ENCODE measurements around the gene AP2S1. TPM values are rescaled to one million over a fixed set of nuclear protein-coding genes. Genes with fewer than 3 reads are reported as not detected.
"Not testable (repeated sequence)": the region's sequence is repeated elsewhere in the genome, so short reads cannot be mapped to it uniquely, and the experiment has no call there.

AP2S1 gene
- total and polyA plus RNA-seq, 7 donors, result 63.0 to 121 (median 86.3) TPM

GRCh38 chr19:46878613-46879375 lies 28.1 kb upstream of the AP2S1 start:
- Histone ChIP-seq H3K4me3 (no peak overlapping the region), H3K27me3 (ENCODE audit: insufficient read depth in 3 of 3, low read length in 2 of 3) (no peaks in the 10 kb centered on the region), H3K27ac (no peak overlapping the region), H3K9me3 (no peaks in the 10 kb centered on the region), H3K36me3 (ENCODE audit: insufficient read depth in 1 of 2, low read depth in 1 of 2) (no peaks in the 10 kb centered on the region), H3K4me1 (no peaks in the 10 kb centered on the region)
- DNase-seq (peak in 1 of 2 donors; percentile 58), ATAC-seq (peak in 2 of 4 donors; percentile 36 to 43)
- TF ChIP-seq CTCF (IDR thresholded peaks at IDR 0.05), result no peak
- 34 to 50% (median 38%) methylated on average over 9 of the region's 9 CpGs for WGBS, 3 donors
- intact Hi-C loops (cut with DNase I), result no loop called here

- intact Hi-C loops (cut with DNase I), result no loop called here
- Histone ChIP-seq H3K4me1 (no peaks in the 10 kb centered on the region), H3K9me3 (no peaks in the 10 kb centered on the region), H3K27me3 (ENCODE audit: insufficient read depth in 3 of 3, low read length in 2 of 3) (no peaks in the 10 kb centered on the region), H3K4me3 (no peak overlapping the region), H3K27ac (no peak overlapping the region), H3K36me3 (ENCODE audit: insufficient read depth in 1 of 2, low read depth in 1 of 2) (no peaks in the 10 kb centered on the region)
- no peak for DNase-seq
- no peak for ATAC-seq
- no peak for TF ChIP-seq CTCF (IDR thresholded peaks at IDR 0.05)
- 89 to 97% (median 93%) methylated on average over 6 of the region's 6 CpGs for WGBS, 3 donors
Measured at GRCh38 chr19:46875657-46876056, 25.0 kb upstream of the AP2S1 start.

GRCh38 chr19:46875234-46875633 lies 24.6 kb upstream of the AP2S1 start:
- ATAC-seq, result no peak
- WGBS, 3 donors, result 75 to 80% (median 76%) methylated on average over 4 of the region's 4 CpGs
- intact Hi-C loops (cut with DNase I), result no loop called here
- no peak for DNase-seq
- TF ChIP-seq CTCF (IDR thresholded peaks at IDR 0.05), result no peak
- no peaks in the 10 kb centered on the region for H3K4me1 ChIP-seq
- no peaks in the 10 kb centered on the region for H3K9me3 ChIP-seq
- no peak overlapping the region for H3K27ac ChIP-seq
- H3K4me3 ChIP-seq, result no peak overlapping the region
- H3K27me3 ChIP-seq (ENCODE audit: insufficient read depth in 3 of 3, low read length in 2 of 3), result no peaks in the 10 kb centered on the region
- no peaks in the 10 kb centered on the region for H3K36me3 ChIP-seq (ENCODE audit: insufficient read depth in 1 of 2, low read depth in 1 of 2)

- TF ChIP-seq CTCF (IDR thresholded peaks at IDR 0.05), result no peak
- DNase-seq, result no peak
- no peak overlapping the region for H3K27ac ChIP-seq
- H3K4me1 ChIP-seq, result no peaks in the 10 kb centered on the region
- H3K27me3 ChIP-seq (ENCODE audit: insufficient read depth in 3 of 3, low read length in 2 of 3), result no peaks in the 10 kb centered on the region
- no peaks in the 10 kb centered on the region for H3K9me3 ChIP-seq
- H3K4me3 ChIP-seq, result no peak overlapping the region
- intact Hi-C loops (cut with DNase I), result no loop called here
- H3K36me3 ChIP-seq (ENCODE audit: insufficient read depth in 1 of 2, low read depth in 1 of 2), result no peaks in the 10 kb centered on the region
- no peak for ATAC-seq
- WGBS, 3 donors, result 80 to 82% (median 80%) methylated on average over 4 of the region's 4 CpGs
Measured at GRCh38 chr19:46872967-46873366, 22.3 kb upstream of the AP2S1 start.

GRCh38 chr19:46871173-46871572 lies 20.5 kb upstream of the AP2S1 start:
- intact Hi-C loops (cut with DNase I); H3K27me3 ChIP-seq (ENCODE audit: insufficient read depth in 3 of 3, low read length in 2 of 3); H3K27ac ChIP-seq; H3K4me3 ChIP-seq; H3K36me3 ChIP-seq (ENCODE audit: insufficient read depth in 1 of 2, low read depth in 1 of 2); DNase-seq; H3K9me3 ChIP-seq; ATAC-seq: not testable (repeated sequence)
- peaks cover 15% of the 10 kb centered on the region for H3K4me1 ChIP-seq
- 88 to 93% (median 91%) methylated on average over 4 to 5 of the region's 5 CpGs for WGBS, 3 donors

Data from psoas muscle (tissue), 8 donors.